Karpas-422 (cell line): ENCODE measurements around the gene IFNL3. TPM values are rescaled to one million over a fixed set of nuclear protein-coding genes. Genes with fewer than 3 reads are reported as not detected.
"Not testable (repeated sequence)": the region's sequence is repeated elsewhere in the genome, so short reads cannot be mapped to it uniquely, and the experiment has no call there.

Source experiments
- DNase-seq: peaks from one replicate; pipeline ENCODE4 v3.0.0-alpha.2; 2015
- H2AFZ ChIP-seq: fragments of 200-600 bp; sonication (generic); 2 replicates; pipeline ENCODE4 v1.6.1; 2014; ENCODE audit warnings: antibody characterized with exemption, low read length, mixed read lengths
- H3K27ac ChIP-seq: fragments of 200-600 bp; sonication (generic); 2 replicates; pipeline ENCODE4 v1.5.1; 2014; ENCODE audit warnings: mild to moderate bottlenecking, low read length, moderate library complexity
- H3K27me3 ChIP-seq: fragments of 200-600 bp; sonication (generic); 2 replicates; pipeline ENCODE4 v1.6.1; 2014; ENCODE audit warnings: low read length, mixed read lengths
- H3K36me3 ChIP-seq: fragments of 200-600 bp; sonication (generic); 2 replicates; pipeline ENCODE4 v1.6.1; 2014; ENCODE audit warnings: low read length, mixed read lengths; ENCODE audit not compliant: insufficient read depth
- H3K4me1 ChIP-seq: fragments of 200-600 bp; sonication (generic); 2 replicates; pipeline ENCODE4 v1.6.1; 2014; ENCODE audit warnings: mild to moderate bottlenecking, low read length, mixed read lengths
- H3K4me2 ChIP-seq: fragments of 200-600 bp; sonication (generic); 2 replicates; pipeline ENCODE4 v1.6.1; 2014; ENCODE audit warnings: low read length, low read depth, mild to moderate bottlenecking; ENCODE audit not compliant: poor library complexity, severe bottlenecking
- H3K4me3 ChIP-seq: fragments of 200-600 bp; sonication (generic); 2 replicates; pipeline ENCODE4 v1.5.1; 2014; ENCODE audit warnings: mild to moderate bottlenecking, antibody characterized with exemption, low read length, mixed read lengths
- H3K79me2 ChIP-seq: fragments of 200-600 bp; sonication (generic); 2 replicates; pipeline ENCODE4 v1.6.1; 2014; ENCODE audit warnings: mild to moderate bottlenecking, low read length, mixed read lengths
- H3K9ac ChIP-seq: fragments of 200-600 bp; sonication (generic); 2 replicates; pipeline ENCODE4 v1.6.0; 2014; ENCODE audit warnings: low read length
- H3K9me2 ChIP-seq: fragments of 200-600 bp; sonication (generic), shearing (Covaris generic); replicated peaks from 2 replicates; pipeline ENCODE4 v1.6.0; 2014; ENCODE audit warnings: mild to moderate bottlenecking, low read length, moderate library complexity; ENCODE audit not compliant: insufficient read depth
- H3K9me3 ChIP-seq: fragments of 300-700, 200-600 bp; sonication (generic); 2 replicates; pipeline ENCODE4 v1.6.1; 2014; ENCODE audit warnings: low read length, mixed read lengths
- H4K20me1 ChIP-seq: fragments of 200-600 bp; sonication (generic); 2 replicates; pipeline ENCODE4 v1.6.1; 2014; ENCODE audit warnings: mild to moderate bottlenecking, antibody characterized with exemption, low read length, low read depth; ENCODE audit not compliant: insufficient read depth
- total RNA-seq: library from RNA; depleted of rRNA; stranded (reverse); fragments of >200 nt; shearing (Covaris generic); gene quantifications from 2 replicates; pipeline ENCODE4 v1.2.3, GENCODE V29; 2014; ENCODE audit warnings: low replicate concordance; rRNA removed

The IFNL3 gene
- total RNA-seq = not detected in 2 replicates

DNA sequence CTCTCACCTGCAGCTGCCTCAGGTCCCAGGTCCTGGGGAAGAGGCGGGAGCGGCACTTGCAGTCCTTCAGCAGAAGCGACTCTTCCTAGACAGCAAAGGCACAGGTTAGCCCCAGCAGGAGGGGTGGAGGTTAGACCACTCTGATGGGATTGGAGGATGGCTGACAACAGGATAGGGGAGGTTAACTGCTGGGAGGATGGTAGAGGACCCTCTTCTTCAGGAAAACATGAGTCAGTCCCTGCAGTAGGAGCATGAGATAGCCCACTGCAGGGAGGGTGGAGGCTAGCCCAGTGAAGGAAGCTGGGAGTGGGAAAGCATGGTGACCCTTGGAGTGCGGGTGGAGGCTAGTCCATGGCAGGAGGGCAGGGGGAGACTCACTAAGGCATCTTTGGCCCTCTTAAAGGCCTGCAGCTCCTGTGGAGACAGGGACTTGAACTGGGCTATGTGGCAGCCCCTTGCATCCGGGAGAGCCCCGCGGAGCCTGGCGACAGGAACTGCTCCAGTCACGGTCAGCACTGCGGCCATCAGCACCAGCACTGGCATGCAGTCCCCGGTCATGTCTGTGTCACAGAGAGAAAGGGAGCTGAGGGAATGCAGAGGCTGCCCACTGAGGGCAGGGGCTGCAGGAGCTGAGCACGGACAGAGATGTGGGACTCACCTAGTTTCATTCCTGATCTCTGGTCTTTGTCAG is at the start of gene IFNL3:
Gene IFNL3, minus strand, starts transcription at position 597 of the 691 bp plus-strand sequence. Its CDS starts 39 bp downstream, at position 558.
- H3K27me3 ChIP-seq, H3K9me3 ChIP-seq, H3K79me2 ChIP-seq, H3K9ac ChIP-seq, H3K4me3 ChIP-seq, H3K4me2 ChIP-seq, H3K27ac ChIP-seq, H2AFZ ChIP-seq, H3K9me2 ChIP-seq, H3K4me1 ChIP-seq, H3K36me3 ChIP-seq, DNase-seq, H4K20me1 ChIP-seq: not testable (repeated sequence)

DNA sequence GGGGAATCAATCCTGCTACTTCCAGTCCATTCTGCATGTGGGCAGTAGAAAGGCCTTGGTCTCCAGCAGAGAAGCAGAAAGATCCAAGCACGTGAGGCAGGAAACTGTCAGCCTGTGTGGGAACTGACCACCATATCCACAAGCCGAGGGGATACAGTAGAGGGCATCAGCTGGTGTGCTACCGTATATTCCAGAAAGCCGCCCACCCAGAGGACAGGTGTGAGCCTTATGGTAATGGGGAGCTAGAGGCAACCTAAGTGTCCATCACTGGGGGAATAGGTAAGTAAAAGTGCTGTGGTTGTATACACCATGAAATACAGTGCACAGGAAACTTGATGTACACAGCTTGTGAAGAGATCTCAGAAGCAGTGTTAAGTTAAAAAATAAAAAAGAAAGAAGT is 48.6 kb upstream of the IFNL3 start:
- Histone ChIP-seq H3K79me2 (no peaks in the 10 kb centered on the region), H3K4me3 (no peak overlapping the region), H3K9me2 (no peaks in the 10 kb centered on the region), H3K9ac (no peak overlapping the region), H4K20me1 (no peaks in the 10 kb centered on the region), H3K27ac (no peak overlapping the region), H3K4me2 (no peak overlapping the region), H3K9me3 (no peaks in the 10 kb centered on the region), H3K27me3 (no peaks in the 10 kb centered on the region), H3K4me1 (no peaks in the 10 kb centered on the region), H2AFZ (no peak overlapping the region), H3K36me3 (no peaks in the 10 kb centered on the region)
- DNase-seq = no peak

DNA sequence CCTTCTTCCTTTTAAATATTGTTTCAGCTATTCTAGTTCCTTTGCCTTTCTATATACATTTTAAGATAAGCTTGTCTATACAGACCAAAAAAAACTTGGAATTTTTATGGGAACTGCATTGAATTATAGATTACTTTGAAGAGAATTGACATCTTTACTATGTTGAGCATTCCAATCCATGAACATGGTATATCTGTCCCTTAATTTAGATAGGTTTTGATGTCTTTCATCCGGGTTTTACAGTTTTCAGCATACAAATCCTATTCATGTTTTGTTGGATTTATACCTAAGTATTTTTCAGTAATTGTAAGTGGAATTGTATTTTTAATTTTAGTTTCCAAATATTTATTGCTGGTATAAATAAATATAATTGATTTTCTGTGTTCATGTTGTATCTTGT is 39.2 kb upstream of the IFNL3 start:
- H3K4me3 ChIP-seq = no peak overlapping the region
- H3K9ac ChIP-seq = no peak overlapping the region

DNA sequence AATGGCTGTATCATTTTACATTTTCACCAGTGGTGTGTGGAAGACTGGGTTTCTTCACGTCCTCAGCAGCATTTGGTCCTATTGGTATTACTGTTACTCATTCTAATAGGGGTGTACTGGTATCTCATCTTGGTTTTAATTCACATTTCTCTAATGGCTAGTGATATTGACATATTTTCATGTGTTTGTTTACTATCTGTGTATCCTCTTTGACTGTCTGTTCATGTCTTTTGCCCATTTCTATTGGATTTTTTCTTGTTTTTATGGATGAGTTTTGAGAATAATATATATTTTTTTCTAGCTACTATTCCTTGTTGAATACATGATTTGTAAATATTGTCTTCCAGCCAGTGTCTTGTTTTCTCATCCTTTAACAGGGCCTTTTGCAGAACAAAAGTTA is 37.2 kb upstream of the IFNL3 start:
- Histone ChIP-seq H3K4me2 (no peak overlapping the region), H3K4me1 (no peaks in the 10 kb centered on the region), H3K9ac (no peak overlapping the region), H3K36me3 (no peaks in the 10 kb centered on the region), H3K79me2 (no peaks in the 10 kb centered on the region), H2AFZ (no peak overlapping the region), H3K27me3 (no peaks in the 10 kb centered on the region; the same call in 1 of the 2 replicates), H4K20me1 (no peaks in the 10 kb centered on the region), H3K27ac (no peak overlapping the region), H3K9me2 (no peaks in the 10 kb centered on the region), H3K9me3 (no peaks in the 10 kb centered on the region), H3K4me3 (no peak overlapping the region)
- DNase-seq = no peak

More for the DNA sequence above, 39.2 kb upstream of the IFNL3 start:
- no peak overlapping the region for H3K27ac ChIP-seq
- no peak overlapping the region for H2AFZ ChIP-seq
- H3K9me3 ChIP-seq = no peaks in the 10 kb centered on the region
- no peaks in the 10 kb centered on the region for H4K20me1 ChIP-seq
- H3K36me3 ChIP-seq = no peaks in the 10 kb centered on the region
- no peak overlapping the region for H3K4me2 ChIP-seq
- no peak for DNase-seq
- no peaks in the 10 kb centered on the region for H3K9me2 ChIP-seq
- H3K79me2 ChIP-seq = no peaks in the 10 kb centered on the region
- no peaks in the 10 kb centered on the region for H3K4me1 ChIP-seq
- H3K27me3 ChIP-seq = no peaks in the 10 kb centered on the region; the same call in 1 of the 2 replicates

DNA sequence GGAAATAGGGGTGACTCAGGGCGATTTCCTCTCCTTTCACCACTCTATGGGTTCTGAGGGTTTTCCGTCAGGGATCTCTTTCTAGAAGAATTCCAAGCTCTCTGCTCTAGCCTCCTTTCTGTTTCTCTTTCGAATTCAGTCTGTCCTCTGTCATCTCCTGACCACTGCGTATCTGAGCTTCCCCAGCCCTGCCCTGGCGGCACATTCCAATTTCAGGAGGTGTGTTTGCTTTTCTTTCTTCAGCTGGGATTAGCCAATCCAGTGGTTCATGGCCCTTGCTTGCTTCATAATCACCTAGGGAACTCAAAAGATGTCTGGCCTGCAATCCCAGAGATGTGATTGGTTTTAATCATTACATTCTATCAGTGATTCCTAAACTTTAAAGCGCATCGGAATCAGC is 32.8 kb upstream of the IFNL3 start:
- Histone ChIP-seq H3K9me3 (no peaks in the 10 kb centered on the region), H4K20me1 (no peaks in the 10 kb centered on the region), H3K79me2 (no peaks in the 10 kb centered on the region), H3K27ac (no peak overlapping the region), H3K27me3 (no peaks in the 10 kb centered on the region), H3K4me3 (no peak overlapping the region), H3K36me3 (no peaks in the 10 kb centered on the region), H3K4me2 (no peak overlapping the region), H3K9ac (no peak overlapping the region), H3K9me2 (no peaks in the 10 kb centered on the region), H3K4me1 (no peaks in the 10 kb centered on the region), H2AFZ (no peak overlapping the region)
- DNase-seq = no peak

DNA sequence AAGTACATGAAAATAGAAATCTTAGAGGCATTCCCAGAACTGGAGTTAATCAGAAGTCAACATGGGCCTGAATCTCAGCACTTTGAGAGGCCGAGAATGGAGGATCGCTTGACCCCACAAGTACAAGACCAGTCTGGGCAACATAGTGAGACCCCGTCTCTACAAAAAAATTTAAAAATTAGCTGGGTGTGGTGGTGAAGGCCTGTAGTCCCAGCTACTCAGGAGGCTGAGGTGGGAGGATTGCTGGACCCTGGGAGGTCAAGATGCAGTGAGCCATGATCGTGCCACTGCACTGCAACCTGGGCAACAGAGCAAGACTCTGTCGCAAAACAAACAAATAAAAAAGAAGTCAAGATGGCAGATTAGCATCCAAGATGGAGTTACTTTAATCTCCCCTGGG is 31.9 kb upstream of the IFNL3 start:
- H3K9me2 ChIP-seq = no peaks in the 10 kb centered on the region

DNA sequence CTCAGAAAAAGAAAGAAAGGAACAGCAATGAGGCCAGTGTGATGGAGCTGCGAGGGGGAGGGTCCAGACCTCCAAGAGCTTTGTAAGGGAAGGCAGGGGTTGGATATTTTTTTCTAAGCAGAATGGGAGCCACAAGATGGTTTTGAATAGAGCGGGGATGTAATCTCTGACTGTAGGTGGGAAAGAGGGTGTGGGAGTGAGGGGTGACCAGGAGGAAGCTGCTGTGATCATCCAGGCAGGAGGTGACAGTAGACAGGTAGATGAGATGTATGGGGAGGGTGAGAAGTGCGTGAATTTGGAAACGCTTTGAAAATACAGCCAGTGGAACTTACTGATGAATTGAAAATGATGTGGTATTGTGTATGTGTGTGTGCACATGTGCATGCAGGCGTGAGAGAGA is 30.8 kb upstream of the IFNL3 start:
- Histone ChIP-seq H3K27me3 (no peaks in the 10 kb centered on the region), H3K9me2 (no peaks in the 10 kb centered on the region), H3K4me1 (no peaks in the 10 kb centered on the region), H3K9ac (no peak overlapping the region), H3K27ac (no peak overlapping the region), H2AFZ (no peak overlapping the region), H3K36me3 (no peaks in the 10 kb centered on the region), H4K20me1 (no peaks in the 10 kb centered on the region), H3K4me3 (no peak overlapping the region), H3K4me2 (no peak overlapping the region), H3K79me2 (no peaks in the 10 kb centered on the region), H3K9me3 (no peaks in the 10 kb centered on the region)
- no peak for DNase-seq

More for the DNA sequence above, 31.9 kb upstream of the IFNL3 start:
- no peak overlapping the region for H3K4me2 ChIP-seq
- H3K36me3 ChIP-seq = no peaks in the 10 kb centered on the region
- H3K9me3 ChIP-seq = no peaks in the 10 kb centered on the region
- no peak overlapping the region for H3K27ac ChIP-seq
- H3K4me3 ChIP-seq = no peak overlapping the region
- H3K9ac ChIP-seq = no peak overlapping the region
- no peak overlapping the region for H2AFZ ChIP-seq
- H3K79me2 ChIP-seq = no peaks in the 10 kb centered on the region
- H3K4me1 ChIP-seq = no peaks in the 10 kb centered on the region
- H3K27me3 ChIP-seq = no peaks in the 10 kb centered on the region
- H4K20me1 ChIP-seq = no peaks in the 10 kb centered on the region
- DNase-seq = no peak

DNA sequence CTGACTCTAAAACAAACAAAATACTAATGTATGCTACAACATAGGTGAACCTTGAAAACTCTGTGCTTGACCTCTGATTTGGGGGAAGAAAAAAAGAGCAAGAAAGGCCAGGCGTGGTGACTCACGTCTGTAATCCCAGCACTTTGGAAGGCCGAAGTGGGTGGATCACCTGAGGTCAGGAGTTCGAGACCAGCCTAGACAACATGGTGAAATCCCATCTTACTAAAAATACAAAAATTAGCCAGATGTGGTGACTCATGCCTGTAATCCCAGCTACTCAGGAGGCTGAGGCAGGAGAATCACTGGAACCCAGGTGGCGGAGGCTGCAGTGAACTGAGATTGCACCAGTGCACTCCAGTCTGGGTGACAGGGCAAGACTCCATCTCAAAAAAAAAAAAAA is 29.1 kb upstream of the IFNL3 start:
- not testable (repeated sequence) for H3K4me3 ChIP-seq, H3K4me1 ChIP-seq, H3K9me2 ChIP-seq, H3K4me2 ChIP-seq, H2AFZ ChIP-seq, H3K27me3 ChIP-seq, H3K27ac ChIP-seq, H3K36me3 ChIP-seq, H3K9me3 ChIP-seq, DNase-seq, H3K79me2 ChIP-seq, H4K20me1 ChIP-seq, H3K9ac ChIP-seq
